ENCODE measurements around the gene MBOAT1.

Gene MBOAT1

DNA sequence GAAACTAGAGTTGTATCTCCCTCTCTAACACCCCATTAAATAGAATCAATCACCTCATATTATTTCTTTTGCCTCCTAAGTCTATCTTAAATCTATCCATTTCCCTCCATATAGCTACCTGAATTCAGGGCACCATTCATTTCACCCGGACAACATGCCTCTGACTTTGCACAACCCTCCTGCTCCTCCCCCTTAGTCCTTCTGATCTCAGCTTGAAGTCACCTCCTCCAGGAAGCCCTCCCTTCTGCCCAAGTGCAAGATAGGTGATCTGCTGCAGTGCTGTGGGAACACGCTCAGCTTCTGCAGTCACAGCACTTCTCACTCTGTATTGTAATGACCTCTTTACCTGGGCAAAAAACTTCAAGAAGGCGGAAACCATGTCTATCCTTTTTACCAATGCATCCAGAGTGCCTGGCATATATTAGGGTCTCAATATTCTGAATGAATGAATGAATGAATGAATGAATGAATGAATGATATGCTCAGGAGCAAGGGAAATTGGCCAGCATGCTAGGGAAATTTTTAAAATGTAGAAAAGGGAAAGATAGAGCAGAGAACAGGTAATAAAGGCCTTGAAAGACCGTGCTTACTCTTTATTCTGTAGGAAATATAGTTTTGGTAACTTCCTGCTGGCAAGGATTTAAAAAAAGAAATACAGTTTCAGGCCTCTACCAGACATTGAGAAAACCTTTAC lies 41.7 kb downstream of the MBOAT1 start:
- TF ChIP-seq TAF1 (IDR thresholded peaks at IDR 0.05; ENCODE audit: borderline replicate concordance, insufficient read depth, low read length), result no peak
- no peak for TF ChIP-seq SIN3A (IDR thresholded peaks at IDR 0.05; ENCODE audit: borderline replicate concordance, insufficient read depth, low read length)
- no peak for TF ChIP-seq FOXP2 (optimal IDR thresholded peaks at IDR 0.05; ENCODE audit: borderline replicate concordance, extremely low read depth, extremely low read length, insufficient read depth)
- TF ChIP-seq POLR2AphosphoS5 (IDR thresholded peaks at IDR 0.05; ENCODE audit: low read depth, low read length), result no peak
- TF ChIP-seq, protein P1, sequence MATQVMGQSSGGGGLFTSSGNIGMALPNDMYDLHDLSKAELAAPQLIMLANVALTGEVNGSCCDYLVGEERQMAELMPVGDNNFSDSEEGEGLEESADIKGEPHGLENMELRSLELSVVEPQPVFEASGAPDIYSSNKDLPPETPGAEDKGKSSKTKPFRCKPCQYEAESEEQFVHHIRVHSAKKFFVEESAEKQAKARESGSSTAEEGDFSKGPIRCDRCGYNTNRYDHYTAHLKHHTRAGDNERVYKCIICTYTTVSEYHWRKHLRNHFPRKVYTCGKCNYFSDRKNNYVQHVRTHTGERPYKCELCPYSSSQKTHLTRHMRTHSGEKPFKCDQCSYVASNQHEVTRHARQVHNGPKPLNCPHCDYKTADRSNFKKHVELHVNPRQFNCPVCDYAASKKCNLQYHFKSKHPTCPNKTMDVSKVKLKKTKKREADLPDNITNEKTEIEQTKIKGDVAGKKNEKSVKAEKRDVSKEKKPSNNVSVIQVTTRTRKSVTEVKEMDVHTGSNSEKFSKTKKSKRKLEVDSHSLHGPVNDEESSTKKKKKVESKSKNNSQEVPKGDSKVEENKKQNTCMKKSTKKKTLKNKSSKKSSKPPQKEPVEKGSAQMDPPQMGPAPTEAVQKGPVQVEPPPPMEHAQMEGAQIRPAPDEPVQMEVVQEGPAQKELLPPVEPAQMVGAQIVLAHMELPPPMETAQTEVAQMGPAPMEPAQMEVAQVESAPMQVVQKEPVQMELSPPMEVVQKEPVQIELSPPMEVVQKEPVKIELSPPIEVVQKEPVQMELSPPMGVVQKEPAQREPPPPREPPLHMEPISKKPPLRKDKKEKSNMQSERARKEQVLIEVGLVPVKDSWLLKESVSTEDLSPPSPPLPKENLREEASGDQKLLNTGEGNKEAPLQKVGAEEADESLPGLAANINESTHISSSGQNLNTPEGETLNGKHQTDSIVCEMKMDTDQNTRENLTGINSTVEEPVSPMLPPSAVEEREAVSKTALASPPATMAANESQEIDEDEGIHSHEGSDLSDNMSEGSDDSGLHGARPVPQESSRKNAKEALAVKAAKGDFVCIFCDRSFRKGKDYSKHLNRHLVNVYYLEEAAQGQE (IDR thresholded peaks at IDR 0.05; ENCODE audit: insufficient read depth in 1 of 2, low read depth in 2 of 2, low read length in 2 of 2), result no peak

DNA sequence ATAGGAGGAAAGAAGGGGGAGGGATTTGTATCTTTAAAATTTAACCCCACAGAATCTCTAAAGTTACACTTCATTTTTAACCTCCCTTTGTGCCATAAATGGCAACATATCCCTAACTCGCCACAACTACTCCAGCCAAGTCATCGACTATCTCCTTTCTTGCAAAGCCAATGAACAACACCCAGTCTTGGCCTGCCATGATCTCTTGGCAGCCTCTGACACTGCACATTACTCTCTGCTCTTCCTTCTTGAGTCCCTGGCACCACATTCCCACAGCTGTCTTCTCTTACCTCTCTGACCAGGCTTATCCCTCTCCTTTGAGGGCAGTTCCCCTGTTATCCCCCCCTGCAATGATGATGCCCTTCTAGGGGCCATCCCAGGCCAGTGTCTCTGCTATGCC lies 42.5 kb downstream of the MBOAT1 start:
- TF ChIP-seq FOXP2 (optimal IDR thresholded peaks at IDR 0.05; ENCODE audit: borderline replicate concordance, extremely low read depth, extremely low read length, insufficient read depth), result no peak
- TF ChIP-seq, protein P1 (IDR thresholded peaks at IDR 0.05; ENCODE audit: insufficient read depth in 1 of 2, low read depth in 2 of 2, low read length in 2 of 2), result no peak
- no peak for TF ChIP-seq SIN3A (IDR thresholded peaks at IDR 0.05; ENCODE audit: borderline replicate concordance, insufficient read depth, low read length)
- no peak for TF ChIP-seq TAF1 (IDR thresholded peaks at IDR 0.05; ENCODE audit: borderline replicate concordance, insufficient read depth, low read length)
- TF ChIP-seq POLR2AphosphoS5 (IDR thresholded peaks at IDR 0.05; ENCODE audit: low read depth, low read length), result no peak

DNA sequence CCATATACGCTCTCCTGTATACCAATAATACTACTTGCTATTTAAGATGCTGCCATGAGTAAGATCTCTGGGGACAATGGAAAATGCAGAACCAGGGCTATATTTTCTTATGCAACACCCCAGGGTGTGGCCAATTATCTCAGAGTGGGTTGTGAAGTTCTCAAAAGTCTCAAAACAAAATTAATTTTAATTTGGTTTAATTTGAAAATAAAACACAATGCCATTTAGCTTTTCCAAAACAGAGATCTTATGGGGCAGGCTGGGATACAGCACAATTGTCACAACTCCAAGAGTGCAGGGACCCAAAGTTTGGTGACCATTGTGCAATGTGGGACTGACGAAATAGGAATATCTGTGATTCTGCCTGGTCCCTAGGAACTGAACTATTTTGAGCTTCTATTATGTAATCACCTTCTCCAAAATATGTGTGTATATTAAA lies 43.1 kb downstream of the MBOAT1 start:
- TF ChIP-seq POLR2AphosphoS5 (IDR thresholded peaks at IDR 0.05; ENCODE audit: low read depth, low read length) (no peak), TAF1 (IDR thresholded peaks at IDR 0.05; ENCODE audit: borderline replicate concordance, insufficient read depth, low read length) (no peak), SIN3A (IDR thresholded peaks at IDR 0.05; ENCODE audit: borderline replicate concordance, insufficient read depth, low read length) (no peak), FOXP2 (optimal IDR thresholded peaks at IDR 0.05; ENCODE audit: borderline replicate concordance, extremely low read depth, extremely low read length, insufficient read depth) (no peak)
- TF ChIP-seq, protein P1 (IDR thresholded peaks at IDR 0.05; ENCODE audit: insufficient read depth in 1 of 2, low read depth in 2 of 2, low read length in 2 of 2), result no peak

DNA sequence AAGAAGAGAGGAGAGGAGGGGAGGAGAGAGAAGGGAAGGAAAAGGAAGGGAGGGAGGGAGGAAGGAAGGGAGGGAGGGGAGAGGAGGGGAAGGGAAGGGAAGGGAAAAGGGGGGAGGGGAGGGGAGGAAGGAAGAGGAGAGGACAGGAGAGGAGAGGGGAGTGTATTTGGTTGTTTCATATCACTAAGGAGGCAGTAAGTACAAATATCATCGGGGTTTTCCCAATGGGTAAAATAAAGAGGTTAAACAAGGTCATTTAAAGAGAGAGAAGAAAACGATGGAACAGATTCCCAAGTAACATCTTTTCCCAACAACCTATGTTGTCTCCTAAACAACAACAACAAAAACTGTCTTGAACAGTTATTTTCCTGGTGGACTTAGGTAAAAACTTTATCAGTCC lies 43.6 kb downstream of the MBOAT1 start:
- TF ChIP-seq SIN3A (IDR thresholded peaks at IDR 0.05; ENCODE audit: borderline replicate concordance, insufficient read depth, low read length), result no peak
- TF ChIP-seq POLR2AphosphoS5 (IDR thresholded peaks at IDR 0.05; ENCODE audit: low read depth, low read length), result no peak
- TF ChIP-seq FOXP2 (optimal IDR thresholded peaks at IDR 0.05; ENCODE audit: borderline replicate concordance, extremely low read depth, extremely low read length, insufficient read depth), result no peak
- TF ChIP-seq, protein P1 (IDR thresholded peaks at IDR 0.05; ENCODE audit: insufficient read depth in 1 of 2, low read depth in 2 of 2, low read length in 2 of 2), result no peak
- TF ChIP-seq TAF1 (IDR thresholded peaks at IDR 0.05; ENCODE audit: borderline replicate concordance, insufficient read depth, low read length), result no peak
